IPS DF 19.7 (cell line): ENCODE data around the gene CBX4.

Experiments
- DNase-seq: peaks from one replicate; pipeline ENCODE4 v3.0.0-alpha.2; 2013; ENCODE audit warnings: low read depth, low spot score

Gene CBX4

DNA sequence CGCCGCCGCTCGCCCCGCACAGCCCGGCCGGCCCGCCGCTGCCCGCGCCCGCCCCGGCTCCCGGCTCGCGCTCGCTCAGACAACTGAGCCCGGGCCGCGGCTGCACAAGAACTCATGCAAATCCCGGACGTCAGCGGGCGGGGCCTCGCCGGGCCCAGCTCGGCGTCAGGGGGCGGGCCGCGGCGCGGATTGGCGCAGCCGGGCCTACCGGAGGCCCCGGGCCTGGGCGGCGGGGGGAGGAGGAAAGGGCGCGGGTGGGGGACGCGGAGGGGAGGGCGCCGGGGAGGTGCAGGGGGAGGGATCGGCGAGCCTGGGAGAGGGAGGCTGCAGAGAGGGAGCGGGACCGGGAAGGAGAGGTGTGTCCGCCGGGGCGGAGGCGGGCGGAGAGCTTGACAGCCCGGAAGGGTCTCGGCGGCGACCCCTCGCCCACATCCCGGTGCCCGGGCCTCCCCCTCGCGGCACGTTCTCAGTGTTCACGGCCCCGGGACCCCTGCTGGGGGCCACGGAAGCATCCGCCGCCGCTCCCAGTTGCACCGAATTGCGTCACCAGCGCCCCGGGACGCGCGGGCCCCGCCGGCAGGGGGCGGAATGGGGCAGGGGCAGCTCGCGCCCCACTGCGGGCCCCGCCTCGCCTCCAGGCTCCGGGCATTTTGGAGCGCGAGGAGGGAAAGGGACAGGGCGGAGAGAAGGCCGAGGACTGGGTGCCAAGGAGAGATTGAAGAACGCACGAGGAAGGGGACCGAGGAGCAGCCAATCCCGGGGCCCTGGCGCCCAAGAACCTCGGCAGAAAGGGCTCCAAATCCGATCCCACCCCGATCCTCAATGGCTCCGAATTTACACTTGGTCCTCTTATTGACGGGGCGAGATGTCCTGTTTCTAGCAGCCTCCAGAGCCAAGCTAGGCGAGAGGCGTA lies at the start of gene CBX4:
CBX4 (minus strand) TSS at position 85 of the 913 bp plus-strand sequence. CDS start 189 bp downstream, outside the sequence.
- DNase-seq: no peak

DNA sequence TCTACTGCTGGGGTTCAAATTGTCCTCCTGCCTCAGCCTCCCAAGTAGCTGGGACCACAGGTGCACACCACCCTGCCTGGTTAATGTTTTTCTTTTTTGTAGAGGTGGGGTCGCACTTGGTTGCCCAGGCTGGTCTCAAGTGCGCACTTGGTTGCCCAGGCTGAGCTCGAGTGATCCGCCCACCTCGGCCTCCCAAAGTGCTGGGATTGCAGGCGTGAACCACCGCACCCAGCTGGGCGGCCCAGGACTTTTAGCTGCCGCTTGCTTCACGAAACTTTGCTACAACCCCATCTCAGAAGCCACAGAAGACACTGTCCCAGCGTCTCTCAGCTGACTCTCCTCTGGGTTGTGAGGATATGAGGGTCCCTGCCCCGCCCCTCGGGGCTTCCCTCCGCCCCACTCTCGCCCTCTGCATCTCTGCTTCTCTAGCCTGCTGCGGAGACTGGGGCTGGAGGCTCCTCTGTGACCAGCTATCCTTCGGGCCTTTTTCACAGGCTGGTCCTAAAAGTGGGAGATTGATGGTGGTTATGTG lies 48.8 kb upstream of the CBX4 start:
- DNase-seq: no peak

DNA sequence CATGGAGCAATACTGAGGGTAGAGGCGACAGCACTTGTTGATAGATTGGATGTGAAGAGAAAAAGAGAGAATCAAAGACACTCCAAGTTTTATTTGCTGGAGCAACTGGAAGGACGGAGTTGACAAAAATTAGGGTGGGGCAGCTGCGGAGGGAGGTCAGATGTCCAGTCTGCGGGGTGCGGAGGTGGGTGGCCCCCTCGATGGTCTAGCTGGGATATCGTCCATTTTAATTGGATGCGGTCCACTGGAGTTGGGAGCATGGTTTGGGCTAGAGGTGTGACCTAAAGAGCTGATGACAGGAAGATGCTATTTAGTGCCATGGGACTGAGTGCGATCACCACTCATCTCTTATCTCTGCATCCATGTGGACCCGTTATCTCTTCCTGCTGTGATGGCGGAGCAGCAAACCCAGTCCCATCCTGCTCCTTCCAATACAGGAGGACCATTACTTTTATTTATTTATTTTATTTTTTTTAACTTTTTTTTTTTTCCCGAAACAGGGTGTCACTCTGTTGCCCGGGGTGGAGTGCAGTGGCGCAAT lies 48.3 kb upstream of the CBX4 start:
- no peak for DNase-seq

GRCh38 chr17:79883202-79883601 lies 44.0 kb upstream of the CBX4 start:
- no peak for DNase-seq

- no peak for DNase-seq
These were observed 39.2 kb upstream of the CBX4 start for GRCh38 chr17:79878329-79878947.

DNA sequence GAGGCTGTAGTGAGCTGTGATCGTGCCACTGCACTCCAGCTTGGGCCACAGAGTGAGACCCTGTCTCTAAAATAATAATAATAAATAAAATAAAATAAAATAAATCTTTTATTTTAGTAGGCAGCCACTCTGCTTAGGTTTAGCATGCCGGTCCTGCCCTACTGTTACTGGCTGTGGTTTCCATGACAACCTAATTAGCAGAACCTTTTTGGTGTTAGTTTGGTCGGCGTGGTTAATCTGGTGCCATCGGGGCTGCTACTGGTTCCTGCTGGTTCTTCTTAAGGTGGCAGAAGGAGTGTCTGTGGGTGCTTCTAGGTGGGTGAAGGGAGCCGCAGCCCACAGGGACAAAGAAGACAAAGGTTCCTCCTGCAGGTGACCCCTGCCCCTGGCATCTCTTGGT lies 37.8 kb upstream of the CBX4 start:
- no peak for DNase-seq

DNA sequence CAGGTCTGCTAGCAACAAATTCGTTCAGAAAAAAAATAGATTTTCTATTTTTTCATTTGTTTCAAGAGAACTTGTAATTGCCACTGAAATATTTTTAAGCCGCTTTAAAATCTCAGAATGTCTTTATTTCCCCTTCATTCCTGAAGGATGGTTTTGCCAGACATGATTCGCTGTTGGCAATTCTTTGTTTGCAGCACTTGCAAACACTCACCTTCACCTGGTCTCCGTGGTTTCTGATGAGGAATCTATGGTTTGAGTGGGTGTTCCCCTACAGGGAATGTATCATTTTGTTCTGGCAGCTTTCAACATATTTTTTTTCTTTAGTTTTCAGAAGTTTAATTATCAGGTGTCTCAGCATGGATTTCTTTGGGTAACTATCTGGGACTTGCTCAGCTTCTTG lies 36.3 kb upstream of the CBX4 start:
- DNase-seq: no peak

DNA sequence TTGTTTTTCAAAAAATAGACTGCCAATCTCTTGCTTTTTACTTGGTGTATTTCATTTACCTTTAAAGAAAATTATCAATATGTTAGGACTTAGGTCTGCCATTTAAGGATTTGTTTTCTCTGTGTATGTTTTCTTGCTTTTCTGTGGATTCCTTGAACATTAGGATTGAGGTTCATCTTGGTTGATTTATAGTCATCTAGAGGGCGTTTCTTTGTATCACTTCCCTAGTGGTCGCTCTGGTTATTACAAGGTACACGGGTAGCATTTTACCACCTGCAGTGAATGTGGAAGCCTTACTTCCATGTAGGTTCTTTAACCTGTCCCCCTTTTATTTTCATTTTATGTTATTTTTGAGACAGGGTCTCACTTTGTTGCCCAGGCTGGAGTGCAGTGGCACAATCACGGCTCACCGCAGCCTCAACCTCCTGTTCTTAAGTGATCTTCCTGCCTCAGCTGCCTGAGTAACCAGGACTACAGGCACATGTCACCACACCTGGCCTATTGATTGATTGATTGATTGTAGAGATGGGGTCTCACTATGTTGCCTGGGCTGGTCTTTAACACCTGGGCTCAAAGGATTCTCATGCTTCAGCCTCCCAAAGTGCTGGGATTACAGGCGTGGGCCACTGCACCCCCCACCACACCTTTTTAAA lies 35.2 kb upstream of the CBX4 start:
- DNase-seq: no peak

- no peak for DNase-seq
These were observed 34.3 kb upstream of the CBX4 start for GRCh38 chr17:79873583-79873982.

DNA sequence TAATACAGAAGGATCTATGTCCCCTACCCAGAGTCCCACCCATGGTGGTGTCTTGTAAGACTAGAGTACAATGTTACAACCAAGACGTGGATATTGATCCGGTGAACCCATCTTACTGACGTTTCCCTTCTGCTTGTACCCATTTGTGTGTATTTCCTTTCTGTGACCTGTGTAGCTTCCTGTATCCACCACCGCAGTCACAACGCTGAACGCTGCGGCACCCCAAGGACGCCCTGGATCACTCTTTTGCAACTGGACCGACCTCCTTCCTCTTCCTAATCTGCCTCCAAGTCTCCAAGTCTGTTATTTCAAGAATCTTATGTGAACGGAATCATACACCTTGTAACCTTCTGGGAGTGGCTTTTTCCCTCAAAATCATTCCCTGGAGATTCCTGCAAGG lies 33.5 kb upstream of the CBX4 start:
- no peak for DNase-seq

DNA sequence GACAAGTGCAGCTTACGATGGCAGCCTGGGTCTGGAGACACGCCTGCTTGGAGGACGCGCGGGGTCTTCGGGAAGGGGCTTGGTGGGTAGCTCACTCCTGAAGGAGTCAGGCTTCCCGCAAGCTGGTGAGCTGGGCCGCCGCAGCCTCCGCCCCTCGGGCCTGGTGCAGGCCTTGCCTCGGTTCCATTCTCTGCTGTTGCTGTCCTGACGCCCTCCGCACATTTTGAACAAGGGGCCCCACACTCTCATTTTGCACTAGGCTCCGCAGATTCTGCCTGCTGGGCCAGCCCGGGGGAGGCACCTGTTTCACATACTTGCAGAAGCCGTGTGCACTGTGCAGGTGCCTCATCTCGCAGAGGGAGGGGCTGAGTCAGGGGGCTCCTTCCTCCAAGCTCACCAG lies 31.9 kb upstream of the CBX4 start:
- no peak for DNase-seq

- no peak for DNase-seq
These were observed 31.3 kb upstream of the CBX4 start for GRCh38 chr17:79870540-79870939.

DNA sequence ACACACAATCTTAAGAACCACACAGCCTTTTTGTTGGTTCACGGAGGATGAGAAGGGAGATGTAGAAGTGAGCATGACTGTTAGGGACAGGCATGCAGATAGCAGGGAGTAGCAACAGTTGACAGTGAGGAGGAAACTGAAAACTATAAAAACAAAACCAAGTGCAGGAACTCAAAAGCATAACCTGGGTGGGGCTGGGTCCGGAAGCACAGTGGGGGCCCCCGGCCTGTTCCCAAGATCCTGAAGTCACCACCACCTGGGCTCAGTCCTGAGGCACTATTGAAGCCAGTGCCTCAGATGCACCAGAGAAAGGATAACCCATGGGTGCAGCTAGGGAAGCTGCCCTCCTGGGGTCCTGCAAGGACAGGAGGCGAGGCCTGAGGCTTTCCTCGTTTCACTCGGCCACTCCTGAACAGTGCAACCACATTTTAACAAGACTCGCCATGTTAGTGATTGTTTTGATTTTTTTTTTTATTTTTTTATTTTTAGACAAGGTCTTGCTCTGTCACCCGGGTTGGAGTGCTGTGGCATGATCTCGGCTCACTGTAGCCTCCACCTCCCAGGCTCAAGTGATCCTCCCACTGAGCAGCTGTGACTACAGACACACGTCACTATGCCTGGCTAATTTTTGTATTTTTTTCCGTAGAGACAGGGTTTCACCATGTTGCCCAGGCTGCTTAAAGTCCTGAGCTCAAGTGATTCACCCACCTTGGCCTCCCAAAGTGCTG lies 27.7 kb upstream of the CBX4 start:
- DNase-seq: no peak

DNA sequence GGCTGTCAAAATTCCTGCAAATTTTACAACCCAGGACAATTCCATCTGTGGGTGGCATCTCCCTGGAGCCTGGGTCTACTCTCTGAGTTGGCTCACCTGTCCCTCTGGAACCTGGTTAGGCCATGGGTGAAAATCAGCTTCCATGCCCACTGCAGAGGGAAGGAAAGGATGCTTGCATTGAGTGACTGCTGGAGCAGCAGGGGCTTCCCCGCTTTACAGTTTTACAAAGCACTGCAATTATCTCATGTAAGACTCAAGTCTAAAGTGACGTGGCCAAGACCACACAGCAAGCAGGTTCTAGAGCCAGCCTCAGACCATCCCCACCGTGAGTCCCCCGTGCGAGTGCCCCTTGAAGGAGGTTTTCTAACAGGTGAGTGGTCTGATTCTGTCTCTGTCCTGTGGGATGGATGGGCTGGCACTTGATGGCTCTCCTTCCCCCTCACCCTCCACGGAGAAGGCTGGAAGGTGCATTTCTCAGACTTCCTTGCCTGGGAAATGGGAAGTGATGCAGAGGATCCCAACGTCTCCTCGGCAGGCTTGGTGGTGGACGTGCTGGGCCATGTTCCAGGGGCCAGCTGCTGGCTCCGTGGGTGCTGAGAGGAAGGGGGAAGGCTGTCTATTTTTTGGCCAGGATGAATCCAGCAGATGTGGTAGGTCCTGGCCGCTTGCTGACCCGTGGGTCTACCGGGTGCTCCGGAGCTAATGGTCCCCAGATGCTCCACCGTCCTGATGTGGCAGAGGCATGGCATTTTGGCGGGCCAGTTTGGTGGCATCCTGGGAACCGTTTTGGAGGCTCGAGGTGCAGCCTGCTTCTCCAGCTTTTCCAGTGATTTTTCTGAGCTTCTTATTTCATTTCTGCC lies 26.3 kb upstream of the CBX4 start:
- no peak for DNase-seq

DNA sequence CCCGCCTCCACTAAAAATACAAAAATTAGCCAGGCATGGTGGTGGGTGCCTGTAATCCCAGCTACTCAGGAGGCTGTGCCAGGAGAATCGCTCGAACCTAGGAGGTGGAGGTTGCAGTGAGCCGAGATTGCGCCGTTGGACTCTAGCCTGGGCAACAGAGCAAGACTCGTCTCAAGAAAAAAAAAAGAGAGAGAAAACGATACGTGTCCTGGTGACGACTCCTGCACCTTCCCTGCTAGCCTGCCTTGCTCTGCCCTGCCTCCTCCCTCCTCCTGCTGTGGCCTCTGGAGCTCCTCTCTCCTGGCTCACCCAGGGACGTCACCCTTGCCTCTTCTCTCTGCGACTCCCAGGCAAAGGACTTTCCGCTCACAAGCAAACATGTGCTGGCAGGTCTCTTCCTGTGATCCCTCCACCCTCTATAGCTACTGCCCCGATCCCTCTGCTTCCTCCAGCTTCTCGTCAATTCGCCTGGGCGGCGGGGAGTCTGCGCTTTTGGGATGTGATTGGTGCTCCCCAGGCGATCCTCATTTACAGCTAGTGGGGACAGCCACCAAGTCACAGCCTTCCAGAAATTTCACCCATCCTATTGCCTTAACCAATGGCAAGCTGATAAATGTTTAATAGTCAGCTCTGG lies 25.5 kb upstream of the CBX4 start:
- no peak for DNase-seq

GRCh38 chr17:79864147-79864546 lies 24.9 kb upstream of the CBX4 start:
- no peak for DNase-seq

DNA sequence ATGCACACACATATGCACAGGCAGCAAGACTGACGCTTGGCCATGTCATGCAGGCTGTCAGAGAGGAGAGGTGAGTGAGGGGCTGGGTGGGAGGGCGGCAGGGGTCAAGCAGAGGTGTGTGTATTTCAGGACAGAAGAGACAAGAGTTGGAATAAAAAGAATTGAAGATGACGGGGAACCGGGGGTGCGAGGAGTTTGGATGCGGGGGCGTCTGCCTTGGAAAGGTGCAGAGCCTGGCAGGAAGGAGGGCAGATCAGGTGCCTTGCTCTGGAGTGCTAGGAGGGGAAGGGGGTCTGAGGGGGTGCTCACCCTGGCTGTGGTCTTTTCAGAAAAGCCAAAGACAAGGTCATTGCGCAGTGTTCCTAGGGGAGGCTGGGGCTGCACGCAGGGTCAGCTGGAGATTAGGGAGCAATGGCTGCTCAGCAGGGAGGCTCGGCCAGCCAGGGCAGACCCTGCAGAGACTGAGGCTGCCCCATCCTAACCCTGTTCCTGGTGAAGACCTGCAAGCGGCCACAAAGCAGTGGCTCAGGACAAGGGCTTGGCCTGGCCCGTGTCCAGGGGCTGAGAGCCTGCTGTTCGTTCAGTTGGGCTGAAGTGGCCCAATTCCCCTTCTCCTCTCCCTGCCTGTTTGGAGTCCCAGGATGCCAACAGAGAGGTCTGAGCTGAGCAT lies 23.7 kb upstream of the CBX4 start:
- DNase-seq: no peak

GRCh38 chr17:79862238-79862637 lies 23.0 kb upstream of the CBX4 start:
- DNase-seq: no peak

- DNase-seq: no peak
These were observed 22.4 kb upstream of the CBX4 start for GRCh38 chr17:79861413-79862216.
